Liver (tissue), 3 donors: Measurements from ENCODE around the gene ZNF714.

Source experiments
- JUND ChIP-seq, 2 donors: IDR thresholded peaks; 2 replicates each; pipeline ENCODE4 v1.6.1; 2016; ENCODE audit warnings: antibody characterized with exemption in 2 of 2
- MAX ChIP-seq: IDR thresholded peaks from 2 replicates; pipeline ENCODE4 v1.6.1; 2016; ENCODE audit warnings: antibody characterized with exemption
- RAD21 ChIP-seq, 2 donors: IDR thresholded peaks; 2 replicates each; pipeline ENCODE4 v1.6.1; 2016; ENCODE audit warnings: antibody characterized with exemption in 2 of 2, mild to moderate bottlenecking in 2 of 2
- SP1 ChIP-seq: IDR thresholded peaks from 2 replicates; pipeline ENCODE4 v1.6.1; 2018; ENCODE audit warnings: antibody characterized with exemption, mild to moderate bottlenecking
- TAF1 ChIP-seq: conservative IDR thresholded peaks from 2 replicates; pipeline ENCODE4 v1.6.1; 2016; ENCODE audit warnings: antibody characterized with exemption, mild to moderate bottlenecking
- ZBTB33 ChIP-seq: IDR thresholded peaks from 2 replicates; pipeline ENCODE4 v1.6.1; 2016; ENCODE audit warnings: antibody characterized with exemption
- TF ChIP-seq, protein P1 (sequence below): fragments of 150-350 bp; IDR thresholded peaks from 2 replicates; pipeline ENCODE4 v1.5.1; 2017; ENCODE audit warnings: improper control_type of control experiment, low read depth, low read length; ENCODE audit not compliant: missing input control
- TF ChIP-seq, protein P2 (sequence below): IDR thresholded peaks from 2 replicates; pipeline ENCODE4 v1.6.1; 2016; ENCODE audit warnings: antibody characterized with exemption, mild to moderate bottlenecking
- donor health status: healthy.
- donor health status: healthy.

DNA sequence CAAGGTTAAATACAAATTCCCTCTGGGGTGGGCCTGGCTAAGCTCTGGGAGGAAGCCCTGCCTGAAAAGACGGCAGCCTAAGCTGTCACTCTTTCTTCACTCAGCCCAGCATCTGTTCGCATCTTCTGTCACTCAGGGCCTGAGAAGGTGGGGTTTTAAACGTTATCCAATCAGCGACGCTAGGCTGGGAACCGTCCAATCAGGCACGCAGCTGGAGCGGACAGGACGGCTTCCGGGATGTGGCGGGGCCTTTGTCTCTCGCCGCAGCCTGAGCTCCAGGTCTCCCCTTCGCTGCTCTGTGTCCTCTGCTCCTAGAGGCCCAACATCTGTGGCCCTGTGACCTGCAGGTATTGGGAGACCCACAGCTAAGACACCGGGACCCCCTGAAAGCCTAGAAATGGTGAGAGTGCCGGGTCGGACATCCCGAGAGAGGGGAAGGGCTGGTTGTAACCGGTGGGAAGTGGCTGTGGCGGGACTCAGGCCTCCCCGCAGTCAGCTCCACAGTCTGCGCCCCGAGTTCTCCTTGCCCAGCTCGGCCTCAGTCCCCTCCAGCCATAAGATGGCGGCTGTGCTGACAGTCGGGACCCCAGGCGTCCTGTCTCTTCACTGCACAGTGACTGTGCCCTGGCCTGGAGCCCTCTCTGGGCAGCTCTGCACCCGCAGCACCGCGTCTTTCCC, 59.9 kb downstream of the ZNF714 start, which contains the start of gene ZNF431:
- TF ChIP-seq, protein P1, sequence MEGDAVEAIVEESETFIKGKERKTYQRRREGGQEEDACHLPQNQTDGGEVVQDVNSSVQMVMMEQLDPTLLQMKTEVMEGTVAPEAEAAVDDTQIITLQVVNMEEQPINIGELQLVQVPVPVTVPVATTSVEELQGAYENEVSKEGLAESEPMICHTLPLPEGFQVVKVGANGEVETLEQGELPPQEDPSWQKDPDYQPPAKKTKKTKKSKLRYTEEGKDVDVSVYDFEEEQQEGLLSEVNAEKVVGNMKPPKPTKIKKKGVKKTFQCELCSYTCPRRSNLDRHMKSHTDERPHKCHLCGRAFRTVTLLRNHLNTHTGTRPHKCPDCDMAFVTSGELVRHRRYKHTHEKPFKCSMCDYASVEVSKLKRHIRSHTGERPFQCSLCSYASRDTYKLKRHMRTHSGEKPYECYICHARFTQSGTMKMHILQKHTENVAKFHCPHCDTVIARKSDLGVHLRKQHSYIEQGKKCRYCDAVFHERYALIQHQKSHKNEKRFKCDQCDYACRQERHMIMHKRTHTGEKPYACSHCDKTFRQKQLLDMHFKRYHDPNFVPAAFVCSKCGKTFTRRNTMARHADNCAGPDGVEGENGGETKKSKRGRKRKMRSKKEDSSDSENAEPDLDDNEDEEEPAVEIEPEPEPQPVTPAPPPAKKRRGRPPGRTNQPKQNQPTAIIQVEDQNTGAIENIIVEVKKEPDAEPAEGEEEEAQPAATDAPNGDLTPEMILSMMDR = no peak
- TF ChIP-seq ZBTB33 (no peak), SP1 (peak; percentile 76), JUND (IDR thresholded peaks at IDR 0.05) (no peak), TAF1 (peak; percentile 58), MAX (no peak), RAD21 (IDR thresholded peaks at IDR 0.05) (peak in 1 of 2 donors; percentile 33)
- TF ChIP-seq, protein P2, sequence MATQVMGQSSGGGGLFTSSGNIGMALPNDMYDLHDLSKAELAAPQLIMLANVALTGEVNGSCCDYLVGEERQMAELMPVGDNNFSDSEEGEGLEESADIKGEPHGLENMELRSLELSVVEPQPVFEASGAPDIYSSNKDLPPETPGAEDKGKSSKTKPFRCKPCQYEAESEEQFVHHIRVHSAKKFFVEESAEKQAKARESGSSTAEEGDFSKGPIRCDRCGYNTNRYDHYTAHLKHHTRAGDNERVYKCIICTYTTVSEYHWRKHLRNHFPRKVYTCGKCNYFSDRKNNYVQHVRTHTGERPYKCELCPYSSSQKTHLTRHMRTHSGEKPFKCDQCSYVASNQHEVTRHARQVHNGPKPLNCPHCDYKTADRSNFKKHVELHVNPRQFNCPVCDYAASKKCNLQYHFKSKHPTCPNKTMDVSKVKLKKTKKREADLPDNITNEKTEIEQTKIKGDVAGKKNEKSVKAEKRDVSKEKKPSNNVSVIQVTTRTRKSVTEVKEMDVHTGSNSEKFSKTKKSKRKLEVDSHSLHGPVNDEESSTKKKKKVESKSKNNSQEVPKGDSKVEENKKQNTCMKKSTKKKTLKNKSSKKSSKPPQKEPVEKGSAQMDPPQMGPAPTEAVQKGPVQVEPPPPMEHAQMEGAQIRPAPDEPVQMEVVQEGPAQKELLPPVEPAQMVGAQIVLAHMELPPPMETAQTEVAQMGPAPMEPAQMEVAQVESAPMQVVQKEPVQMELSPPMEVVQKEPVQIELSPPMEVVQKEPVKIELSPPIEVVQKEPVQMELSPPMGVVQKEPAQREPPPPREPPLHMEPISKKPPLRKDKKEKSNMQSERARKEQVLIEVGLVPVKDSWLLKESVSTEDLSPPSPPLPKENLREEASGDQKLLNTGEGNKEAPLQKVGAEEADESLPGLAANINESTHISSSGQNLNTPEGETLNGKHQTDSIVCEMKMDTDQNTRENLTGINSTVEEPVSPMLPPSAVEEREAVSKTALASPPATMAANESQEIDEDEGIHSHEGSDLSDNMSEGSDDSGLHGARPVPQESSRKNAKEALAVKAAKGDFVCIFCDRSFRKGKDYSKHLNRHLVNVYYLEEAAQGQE = no peak
